ENCODE results near the gene BANF2. TPM values are rescaled to one million over a fixed set of nuclear protein-coding genes. Genes with fewer than 3 reads are reported as not detected.

BANF2 gene
- total RNA-seq, 1 donor from 2014 or later = not detected

DNA sequence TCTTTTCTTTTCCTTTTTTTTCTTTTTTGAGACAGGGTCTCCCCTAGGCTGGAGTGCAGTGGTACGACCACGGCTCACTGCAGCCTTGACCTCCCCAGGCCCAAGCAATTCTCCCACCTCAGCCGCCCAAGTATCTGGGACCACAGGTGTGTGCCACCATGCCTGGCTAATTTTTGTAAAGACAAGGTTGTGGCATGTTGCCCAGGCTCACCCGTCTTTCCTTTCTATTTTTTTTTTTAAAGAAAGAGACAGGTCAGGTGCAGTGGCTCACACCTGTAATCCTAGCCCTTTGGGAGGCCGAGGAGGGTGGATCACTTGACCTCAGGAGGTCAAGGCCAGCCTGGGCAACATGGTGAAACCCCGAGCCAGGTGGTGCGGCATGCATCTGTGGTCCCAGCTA, 16.6 kb downstream of the BANF2 start:
- DNase-seq (ENCODE audit: low read depth) = no peak
- Histone ChIP-seq H3K4me3 (ENCODE audit: low read depth, low read length) (no peak overlapping the region), H3K27me3 (ENCODE audit: control insufficient read depth, insufficient read depth, low read length) (no peaks in the 10 kb centered on the region), H3K36me3 (ENCODE audit: control insufficient read depth, insufficient read depth, low read length) (no peaks in the 10 kb centered on the region)
- TF ChIP-seq, protein P1, sequence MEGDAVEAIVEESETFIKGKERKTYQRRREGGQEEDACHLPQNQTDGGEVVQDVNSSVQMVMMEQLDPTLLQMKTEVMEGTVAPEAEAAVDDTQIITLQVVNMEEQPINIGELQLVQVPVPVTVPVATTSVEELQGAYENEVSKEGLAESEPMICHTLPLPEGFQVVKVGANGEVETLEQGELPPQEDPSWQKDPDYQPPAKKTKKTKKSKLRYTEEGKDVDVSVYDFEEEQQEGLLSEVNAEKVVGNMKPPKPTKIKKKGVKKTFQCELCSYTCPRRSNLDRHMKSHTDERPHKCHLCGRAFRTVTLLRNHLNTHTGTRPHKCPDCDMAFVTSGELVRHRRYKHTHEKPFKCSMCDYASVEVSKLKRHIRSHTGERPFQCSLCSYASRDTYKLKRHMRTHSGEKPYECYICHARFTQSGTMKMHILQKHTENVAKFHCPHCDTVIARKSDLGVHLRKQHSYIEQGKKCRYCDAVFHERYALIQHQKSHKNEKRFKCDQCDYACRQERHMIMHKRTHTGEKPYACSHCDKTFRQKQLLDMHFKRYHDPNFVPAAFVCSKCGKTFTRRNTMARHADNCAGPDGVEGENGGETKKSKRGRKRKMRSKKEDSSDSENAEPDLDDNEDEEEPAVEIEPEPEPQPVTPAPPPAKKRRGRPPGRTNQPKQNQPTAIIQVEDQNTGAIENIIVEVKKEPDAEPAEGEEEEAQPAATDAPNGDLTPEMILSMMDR (IDR thresholded peaks at IDR 0.05; ENCODE audit: insufficient read depth, low read length, poor library complexity, severe bottlenecking) = no peak

DNA sequence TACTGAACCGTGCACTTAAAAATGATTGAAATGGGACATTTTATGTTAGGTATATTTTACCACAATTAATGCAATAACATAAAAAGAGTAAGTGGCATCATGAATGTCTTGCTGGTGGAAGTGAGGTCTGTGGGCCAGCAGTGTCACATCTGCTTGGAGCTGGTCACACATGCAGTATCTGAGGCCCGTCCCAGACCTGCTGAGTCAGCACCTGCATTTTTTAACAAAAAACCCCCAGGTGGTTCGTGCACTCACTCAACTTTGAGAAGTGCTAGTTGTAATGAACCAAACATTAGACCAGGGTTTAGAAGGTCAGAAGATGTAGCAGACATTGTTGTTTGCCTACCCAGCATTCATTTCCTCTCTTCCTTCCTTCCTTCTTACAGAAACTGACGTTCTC, 21.0 kb downstream of the BANF2 start:
- TF ChIP-seq, protein P1 (IDR thresholded peaks at IDR 0.05; ENCODE audit: insufficient read depth, low read length, poor library complexity, severe bottlenecking) = no peak
- no peaks in the 10 kb centered on the region for H3K36me3 ChIP-seq (ENCODE audit: control insufficient read depth, insufficient read depth, low read length)

DNA sequence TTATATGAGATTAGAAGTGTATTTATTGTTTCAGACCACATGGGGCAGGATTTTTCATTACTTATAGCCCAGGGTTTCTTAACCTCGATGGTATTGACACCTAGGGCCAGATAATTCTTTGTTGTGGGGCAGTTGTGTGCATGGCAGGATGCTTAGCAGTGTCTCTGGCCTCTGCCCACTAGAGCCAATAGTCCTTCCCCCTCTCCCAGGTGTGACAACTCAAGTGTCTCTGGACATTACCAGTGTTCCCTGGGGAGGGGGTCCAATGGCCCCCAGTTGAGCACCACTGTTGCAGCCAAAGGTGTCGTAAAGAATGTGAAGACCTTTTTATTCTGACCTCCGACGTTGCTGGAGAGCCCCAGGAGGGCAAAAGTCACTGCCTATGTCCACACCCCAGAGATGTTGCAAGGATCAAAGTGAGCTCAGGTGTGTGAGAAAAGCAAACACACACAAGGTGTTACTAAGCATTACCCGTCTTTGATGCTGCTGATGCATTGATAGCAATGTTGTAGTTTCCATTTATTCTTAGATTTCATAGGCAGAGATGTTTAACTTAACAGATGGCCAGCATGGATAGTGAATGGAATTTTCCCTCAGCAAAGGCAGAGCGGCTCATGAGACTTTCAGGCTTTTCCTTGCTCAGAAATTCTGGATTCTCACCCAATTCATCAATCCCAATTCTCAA, 22.2 kb downstream of the BANF2 start:
- H3K4me3 ChIP-seq (ENCODE audit: low read depth, low read length) = no peak overlapping the region

More for the DNA sequence above, 21.0 kb downstream of the BANF2 start:
- Histone ChIP-seq H3K4me3 (ENCODE audit: low read depth, low read length) (no peak overlapping the region), H3K27me3 (ENCODE audit: control insufficient read depth, insufficient read depth, low read length) (no peaks in the 10 kb centered on the region)
- no peak for DNase-seq (ENCODE audit: low read depth)

DNA sequence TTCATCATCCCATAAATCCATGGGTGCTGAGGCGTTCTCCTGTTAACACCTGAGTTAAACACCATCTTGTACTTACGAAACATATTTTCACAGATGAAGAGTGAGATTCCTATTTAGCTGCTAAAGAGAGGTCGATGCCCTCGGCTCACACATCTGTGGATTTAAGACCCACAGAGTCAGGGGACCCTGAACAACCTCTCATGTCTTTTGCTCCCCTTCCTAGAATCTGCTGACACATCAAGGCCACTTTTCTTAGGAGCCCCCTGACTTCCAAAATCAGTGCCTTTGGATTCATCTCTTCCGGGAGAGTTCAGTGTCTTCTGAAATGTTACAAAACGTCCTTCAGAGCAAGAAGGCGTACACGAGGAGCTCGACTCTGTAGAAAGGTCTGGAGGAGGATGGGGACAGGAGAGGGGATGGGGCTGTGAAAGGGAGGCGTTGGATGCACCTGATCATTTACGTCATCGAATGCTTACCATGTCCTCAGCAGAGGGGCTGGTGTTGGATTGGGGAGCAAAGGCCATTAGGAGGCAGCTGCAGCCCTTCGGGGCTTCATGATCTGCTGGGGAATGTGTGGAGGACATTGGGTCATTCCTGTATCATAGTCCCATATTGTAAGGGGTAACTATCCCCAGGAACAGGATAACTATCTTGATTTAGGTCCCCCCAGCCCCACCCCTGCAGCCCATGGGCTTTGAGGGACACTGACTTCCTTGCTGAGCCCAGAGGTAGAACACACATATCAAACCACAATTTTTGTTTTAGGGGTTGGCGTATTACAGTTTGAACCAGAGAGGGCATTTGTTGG, 22.9 kb downstream of the BANF2 start:
- TF ChIP-seq, protein P1 (IDR thresholded peaks at IDR 0.05; ENCODE audit: insufficient read depth, low read length, poor library complexity, severe bottlenecking) = no peak
- no peaks in the 10 kb centered on the region for H3K27me3 ChIP-seq (ENCODE audit: control insufficient read depth, insufficient read depth, low read length)
- H3K36me3 ChIP-seq (ENCODE audit: control insufficient read depth, insufficient read depth, low read length) = no peaks in the 10 kb centered on the region
- no peak for DNase-seq (ENCODE audit: low read depth)
- H3K4me3 ChIP-seq (ENCODE audit: low read depth, low read length) = no peak overlapping the region

More for the DNA sequence above, 22.2 kb downstream of the BANF2 start:
- TF ChIP-seq, protein P1 (IDR thresholded peaks at IDR 0.05; ENCODE audit: insufficient read depth, low read length, poor library complexity, severe bottlenecking) = no peak
- H3K27me3 ChIP-seq (ENCODE audit: control insufficient read depth, insufficient read depth, low read length) = no peaks in the 10 kb centered on the region
- DNase-seq (ENCODE audit: low read depth) = no peak
- no peaks in the 10 kb centered on the region for H3K36me3 ChIP-seq (ENCODE audit: control insufficient read depth, insufficient read depth, low read length)

DNA sequence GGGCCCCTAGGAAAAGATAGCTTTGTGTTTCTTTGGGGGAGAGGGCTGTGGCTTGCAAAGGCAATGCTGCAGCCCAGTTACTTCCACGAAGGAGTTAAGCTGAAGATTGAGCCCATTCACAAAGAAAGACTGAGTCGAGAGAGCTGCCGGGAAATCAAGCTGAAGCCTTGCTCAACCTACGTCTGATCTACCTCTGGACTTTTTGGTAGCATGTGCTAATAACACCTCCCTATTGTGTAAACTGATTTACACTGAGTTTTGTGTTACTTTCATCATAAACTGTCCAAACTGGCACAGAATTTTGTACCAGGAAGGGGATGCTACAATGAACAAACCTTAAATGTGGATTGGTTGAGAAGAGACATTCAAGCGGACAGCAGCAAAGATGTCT, 23.5 kb downstream of the BANF2 start:
- DNase-seq (ENCODE audit: low read depth) = no peak
- Histone ChIP-seq H3K4me3 (ENCODE audit: low read depth, low read length) (no peak overlapping the region), H3K36me3 (ENCODE audit: control insufficient read depth, insufficient read depth, low read length) (no peaks in the 10 kb centered on the region), H3K27me3 (ENCODE audit: control insufficient read depth, insufficient read depth, low read length) (no peaks in the 10 kb centered on the region)
- TF ChIP-seq, protein P1 (IDR thresholded peaks at IDR 0.05; ENCODE audit: insufficient read depth, low read length, poor library complexity, severe bottlenecking) = no peak

Data from kidney epithelial cell (primary cell).